ENCODE results near the gene KANSL1. TPM values are rescaled to one million over a fixed set of nuclear protein-coding genes. Genes with fewer than 3 reads are reported as not detected.

The KANSL1 gene
- total RNA-seq, 2 donors from 2014 or later: 86.5 to 102 TPM

DNA sequence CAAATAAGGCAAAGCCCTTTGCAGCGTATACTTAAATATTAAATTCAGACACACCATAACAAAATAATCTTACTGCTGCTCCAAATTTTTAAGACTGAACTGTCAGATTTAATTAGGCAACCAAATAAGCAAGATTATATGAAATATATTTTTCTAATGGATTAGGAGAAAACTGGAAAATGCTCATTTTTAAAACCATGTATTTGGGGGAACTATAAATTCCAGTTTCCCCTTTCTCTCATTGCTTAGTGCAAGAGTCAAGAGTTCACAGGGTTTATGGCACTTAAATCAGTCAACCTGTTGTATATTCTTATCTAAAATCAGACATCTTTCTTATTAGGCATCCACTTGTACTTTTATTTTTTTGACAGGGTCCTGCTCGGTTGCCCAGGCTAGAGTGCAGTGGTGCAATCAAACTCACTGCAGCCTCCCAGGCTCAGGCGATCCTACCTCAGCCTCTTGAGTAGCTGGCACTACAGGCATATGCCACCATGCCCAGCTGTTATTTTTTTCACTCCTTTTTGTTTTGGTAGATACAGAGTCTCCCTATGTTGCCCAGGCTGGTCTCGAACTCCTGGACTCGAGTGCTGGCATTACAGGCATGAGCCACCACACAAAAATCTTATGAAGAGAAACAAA is 2.1 kb upstream of the KANSL1 start:
- DNase-seq (ENCODE audit: low spot score): no peak
- H3K27ac ChIP-seq: no peak overlapping the region
- no peaks in the 10 kb centered on the region for H3K36me3 ChIP-seq
- TF ChIP-seq, protein P1, sequence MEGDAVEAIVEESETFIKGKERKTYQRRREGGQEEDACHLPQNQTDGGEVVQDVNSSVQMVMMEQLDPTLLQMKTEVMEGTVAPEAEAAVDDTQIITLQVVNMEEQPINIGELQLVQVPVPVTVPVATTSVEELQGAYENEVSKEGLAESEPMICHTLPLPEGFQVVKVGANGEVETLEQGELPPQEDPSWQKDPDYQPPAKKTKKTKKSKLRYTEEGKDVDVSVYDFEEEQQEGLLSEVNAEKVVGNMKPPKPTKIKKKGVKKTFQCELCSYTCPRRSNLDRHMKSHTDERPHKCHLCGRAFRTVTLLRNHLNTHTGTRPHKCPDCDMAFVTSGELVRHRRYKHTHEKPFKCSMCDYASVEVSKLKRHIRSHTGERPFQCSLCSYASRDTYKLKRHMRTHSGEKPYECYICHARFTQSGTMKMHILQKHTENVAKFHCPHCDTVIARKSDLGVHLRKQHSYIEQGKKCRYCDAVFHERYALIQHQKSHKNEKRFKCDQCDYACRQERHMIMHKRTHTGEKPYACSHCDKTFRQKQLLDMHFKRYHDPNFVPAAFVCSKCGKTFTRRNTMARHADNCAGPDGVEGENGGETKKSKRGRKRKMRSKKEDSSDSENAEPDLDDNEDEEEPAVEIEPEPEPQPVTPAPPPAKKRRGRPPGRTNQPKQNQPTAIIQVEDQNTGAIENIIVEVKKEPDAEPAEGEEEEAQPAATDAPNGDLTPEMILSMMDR (IDR thresholded peaks at IDR 0.05): peak; percentile 4
- H3K27me3 ChIP-seq (replicated peaks; ENCODE audit: insufficient read depth): no peaks in the 10 kb centered on the region
- H3K4me1 ChIP-seq (ENCODE audit: control insufficient read depth in 1 of 2, low read depth in 2 of 2): peaks cover 27 to 46% of the 10 kb centered on the region in 2 donors
- ATAC-seq (ENCODE audit: insufficient number of reproducible peaks, low FRiP score, low read depth): no peak
- H3K4me3 ChIP-seq: no peak overlapping the region
- no peaks in the 10 kb centered on the region for H3K9me3 ChIP-seq

DNA sequence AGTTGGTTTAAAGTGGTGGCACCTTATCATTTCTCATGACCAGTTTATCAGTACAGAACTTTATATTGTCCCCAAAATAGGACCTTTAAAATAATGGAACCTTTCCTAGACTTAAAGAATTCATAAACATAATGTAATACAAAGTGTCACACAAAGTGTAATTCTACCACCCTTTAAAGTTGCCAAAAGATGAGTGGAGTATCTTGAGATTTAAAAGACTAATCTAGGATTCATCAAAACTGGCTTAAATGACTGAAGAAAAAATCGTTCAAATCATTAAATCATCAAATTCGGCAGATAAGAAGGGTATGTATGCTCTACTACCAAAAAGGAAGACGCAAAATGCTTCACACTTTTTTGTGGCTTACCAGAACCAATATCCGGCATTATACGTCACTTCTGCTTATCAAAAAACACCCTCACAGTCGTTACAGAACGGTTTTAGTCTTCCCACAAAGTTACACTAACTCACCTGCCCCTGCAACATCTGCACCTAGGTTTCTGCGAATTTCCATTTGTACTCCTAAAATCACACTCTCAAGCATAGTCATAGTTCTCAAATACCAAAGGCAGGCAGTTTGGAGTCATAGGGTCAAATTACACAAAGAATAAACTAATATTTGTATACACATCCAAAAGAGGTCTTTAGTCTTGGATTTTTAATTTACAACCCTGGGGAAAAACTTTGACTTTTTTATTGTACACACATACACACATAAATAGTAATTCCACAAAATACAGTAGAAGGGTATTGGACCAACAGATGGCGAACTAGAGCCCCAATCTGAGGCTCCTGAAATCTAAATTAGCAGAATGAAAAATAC is 1.4 kb upstream of the KANSL1 start:
- TF ChIP-seq, protein P1 (IDR thresholded peaks at IDR 0.05): peak; percentile 17
- no peaks in the 10 kb centered on the region for H3K9me3 ChIP-seq
- H3K4me3 ChIP-seq: peak overlapping the region; percentile 93
- ATAC-seq (ENCODE audit: insufficient number of reproducible peaks, low FRiP score, low read depth) (no peak), DNase-seq (ENCODE audit: low spot score) (no peak)
- H3K27ac ChIP-seq: peak overlapping the region; percentile 93 to 97
- H3K36me3 ChIP-seq: no peaks in the 10 kb centered on the region
- H3K4me1 ChIP-seq (ENCODE audit: control insufficient read depth in 1 of 2, low read depth in 2 of 2): peaks cover 28 to 51% of the 10 kb centered on the region in 2 donors
- no peaks in the 10 kb centered on the region for H3K27me3 ChIP-seq (replicated peaks; ENCODE audit: insufficient read depth)

GRCh38 chr17:46193626-46194392 is 580 bp upstream of the KANSL1 start:
- H3K4me3 ChIP-seq: peak overlapping the region; percentile 93
- H3K27me3 ChIP-seq (replicated peaks; ENCODE audit: insufficient read depth): no peaks in the 10 kb centered on the region
- TF ChIP-seq, protein P1 (IDR thresholded peaks at IDR 0.05): peak; percentile 17
- peaks cover 28 to 51% of the 10 kb centered on the region in 2 donors for H3K4me1 ChIP-seq (ENCODE audit: control insufficient read depth in 1 of 2, low read depth in 2 of 2)
- ATAC-seq (ENCODE audit: insufficient number of reproducible peaks, low FRiP score, low read depth) (peak; percentile 77), DNase-seq (ENCODE audit: low spot score) (peak; percentile 82)
- H3K36me3 ChIP-seq: no peaks in the 10 kb centered on the region
- H3K27ac ChIP-seq: peak overlapping the region; percentile 93 to 97
- H3K9me3 ChIP-seq: no peaks in the 10 kb centered on the region

- H3K27ac ChIP-seq: peak overlapping the region; percentile 96 to 97
- TF ChIP-seq, protein P1 (IDR thresholded peaks at IDR 0.05): no peak
- ATAC-seq (ENCODE audit: insufficient number of reproducible peaks, low FRiP score, low read depth): peak; percentile 3
- H3K4me3 ChIP-seq: peak overlapping the region; percentile 93
- peak; percentile 14 for DNase-seq (ENCODE audit: low spot score)
- no peaks in the 10 kb centered on the region for H3K9me3 ChIP-seq
- H3K36me3 ChIP-seq: no peaks in the 10 kb centered on the region
- peaks cover 34 to 51% of the 10 kb centered on the region in 2 donors for H3K4me1 ChIP-seq (ENCODE audit: control insufficient read depth in 1 of 2, low read depth in 2 of 2)
- H3K27me3 ChIP-seq (replicated peaks; ENCODE audit: insufficient read depth): no peaks in the 10 kb centered on the region
Measured at GRCh38 chr17:46192439-46193150, 634 bp downstream of the KANSL1 start.

Measured in thoracic aorta (tissue), 2 donors.